Measurements from ENCODE around the gene PNPT1. TPM values are rescaled to one million over a fixed set of nuclear protein-coding genes. Genes with fewer than 3 reads are reported as not detected.

Gene PNPT1
- total and polyA plus RNA-seq, 9 of the 15 experiments (the other 6 are each of a cell fraction or from before 2014, with no cell fraction given) = 46.5 to 104 (median 62.7) TPM

GRCh38 chr2:55705027-55705653 lies 11.5 kb upstream of the PNPT1 start:
- FAIRE-seq (no peak), ATAC-seq (peak; percentile 56), DNase-seq (ENCODE audit: extremely low read depth in 1 of 4, low spot score in 3 of 4) (peak in 1 of 4 experiments; percentile 24)
- no peaks in the 10 kb centered on the region for H4K20me1 ChIP-seq (replicated peaks; ENCODE audit: control insufficient read depth, insufficient read depth, low read length)
- H3K36me3 ChIP-seq (ENCODE audit: control insufficient read depth, insufficient read depth, low read length) = no peaks in the 10 kb centered on the region
- ChIA-PET CTCF (ENCODE audit: low intra/inter-chr PET ratio) (no interaction called here), POLR2A (interaction anchor here (0.7 kb wide), 2 partner anchors 349 to 605 kb away, joined by 3 to 4 read pairs; no protein-coding TSS in a partner anchor)
- H3K9ac ChIP-seq (ENCODE audit: insufficient read depth in 1 of 2, low read depth in 2 of 2, low read length in 2 of 2) = no peak overlapping the region
- H3K27me3 ChIP-seq (ENCODE audit: control insufficient read depth in 2 of 2, insufficient read depth in 2 of 2, low read length in 2 of 2) = peaks cover 0 to 2% of the 10 kb centered on the region in 2 experiments; a peak in 2 of 5 replicates
- peaks cover 3 to 5% of the 10 kb centered on the region in 2 experiments; a peak in 4 of 5 replicates for H3K4me1 ChIP-seq (replicated peaks in 1 of 2; ENCODE audit: control insufficient read depth in 2 of 2, insufficient read depth in 2 of 2, low read length in 2 of 2)
- intact Hi-C loops (cut with micrococcal nuclease) = no loop called here
- H3K9me1 ChIP-seq (ENCODE audit: control insufficient read depth, insufficient read depth, low read length) = no peaks in the 10 kb centered on the region
- no peaks in the 10 kb centered on the region for H3K9me3 ChIP-seq (replicated peaks; ENCODE audit: control insufficient read depth, insufficient read depth, low read depth, low read length)
- TF ChIP-seq DNMT1 (IDR thresholded peaks at IDR 0.05) (no peak), ZBTB40 (IDR thresholded peaks at IDR 0.05) (peak; percentile 85), ZBTB40 (CRISPR knock-in tag; IDR thresholded peaks at IDR 0.05) (peak; percentile 83), ZNF384 (IDR thresholded peaks at IDR 0.05; ENCODE audit: low read depth, low read length) (peak; percentile 86), ZNF395 (CRISPR knock-in tag; IDR thresholded peaks at IDR 0.05) (no peak), USF2 (CRISPR knock-in tag; IDR thresholded peaks at IDR 0.05) (peak; percentile 23; the same call in 1 of the 2 replicates)
- 18% methylated on average over 6 of the region's 7 CpGs for WGBS (ENCODE audit: insufficient coverage, low coverage, missing lambda C conversion rate)
- no peak overlapping the region for H3K4me3 ChIP-seq
- no peak overlapping the region for H3K27ac ChIP-seq (ENCODE audit: extremely low read depth, low read depth, low read length)
- no peaks in the 10 kb centered on the region for H3K79me2 ChIP-seq (ENCODE audit: control insufficient read depth, insufficient read depth, low read length)
- H3K4me2 ChIP-seq (ENCODE audit: insufficient read depth, low read length) = no peak overlapping the region
- H2AFZ ChIP-seq (ENCODE audit: low read depth, low read length) = peak overlapping the region; percentile 54
- in situ Hi-C loops (cut with MboI) = loop anchor here (25.0 kb wide), 1 partner anchor 1807 kb away; no protein-coding TSS in a partner anchor
- BruUV-seq (replicated peaks) = no TSS peak

Measured in K562 (cell line).